Activated CD8-positive, alpha-beta memory T cell treated with anti-CD3 and anti-CD28 coated beads for 24 hours (primary cell): ENCODE data around the gene NFAM1.

Experiments used
- DNase-seq: peaks from one replicate; pipeline ENCODE4 v3.0.0-alpha.2; 2020

Gene NFAM1

GRCh38 chr22:42412744-42413333, 19.4 kb downstream of the NFAM1 start:
- no peak for DNase-seq

- no peak for DNase-seq
Measured at GRCh38 chr22:42410708-42411107, 21.5 kb downstream of the NFAM1 start.

- no peak for DNase-seq
Measured at GRCh38 chr22:42408810-42409529, 23.2 kb downstream of the NFAM1 start.

GRCh38 chr22:42408276-42408675, 23.9 kb downstream of the NFAM1 start:
- DNase-seq: no peak

GRCh38 chr22:42404266-42404665, 27.9 kb downstream of the NFAM1 start:
- no peak for DNase-seq

- DNase-seq: no peak
Measured at GRCh38 chr22:42401535-42402334, 30.5 kb downstream of the NFAM1 start.

GRCh38 chr22:42400811-42401534, 31.2 kb downstream of the NFAM1 start:
- DNase-seq: no peak

GRCh38 chr22:42399315-42400271, 32.6 kb downstream of the NFAM1 start:
- DNase-seq: no peak

GRCh38 chr22:42397332-42398249, 34.6 kb downstream of the NFAM1 start:
- no peak for DNase-seq

GRCh38 chr22:42396621-42397331, 35.4 kb downstream of the NFAM1 start:
- DNase-seq: no peak

- DNase-seq: no peak
Measured at GRCh38 chr22:42389143-42389542, 43.1 kb downstream of the NFAM1 start.

GRCh38 chr22:42388130-42388797, 43.9 kb downstream of the NFAM1 start:
- no peak for DNase-seq

- DNase-seq: no peak
Measured at GRCh38 chr22:42387631-42388030, 44.6 kb downstream of the NFAM1 start.

GRCh38 chr22:42385696-42386095, 46.5 kb downstream of the NFAM1 start:
- DNase-seq: no peak

- DNase-seq: no peak
Measured at GRCh38 chr22:42384506-42384905, 47.7 kb downstream of the NFAM1 start.

- no peak for DNase-seq
Measured at GRCh38 chr22:42383851-42384417, 48.3 kb downstream of the NFAM1 start.

- DNase-seq: no peak
Measured at GRCh38 chr22:42383287-42383686, 48.9 kb downstream of the NFAM1 start.

GRCh38 chr22:42380769-42381551, 51.2 kb downstream of the NFAM1 start:
- DNase-seq: no peak
